ENCODE results near the gene FZD7. TPM values are rescaled to one million over a fixed set of nuclear protein-coding genes. Genes with fewer than 3 reads are reported as not detected.

The FZD7 gene
- total RNA-seq, 1 experiment from 2014 or later = 14.6 TPM

DNA sequence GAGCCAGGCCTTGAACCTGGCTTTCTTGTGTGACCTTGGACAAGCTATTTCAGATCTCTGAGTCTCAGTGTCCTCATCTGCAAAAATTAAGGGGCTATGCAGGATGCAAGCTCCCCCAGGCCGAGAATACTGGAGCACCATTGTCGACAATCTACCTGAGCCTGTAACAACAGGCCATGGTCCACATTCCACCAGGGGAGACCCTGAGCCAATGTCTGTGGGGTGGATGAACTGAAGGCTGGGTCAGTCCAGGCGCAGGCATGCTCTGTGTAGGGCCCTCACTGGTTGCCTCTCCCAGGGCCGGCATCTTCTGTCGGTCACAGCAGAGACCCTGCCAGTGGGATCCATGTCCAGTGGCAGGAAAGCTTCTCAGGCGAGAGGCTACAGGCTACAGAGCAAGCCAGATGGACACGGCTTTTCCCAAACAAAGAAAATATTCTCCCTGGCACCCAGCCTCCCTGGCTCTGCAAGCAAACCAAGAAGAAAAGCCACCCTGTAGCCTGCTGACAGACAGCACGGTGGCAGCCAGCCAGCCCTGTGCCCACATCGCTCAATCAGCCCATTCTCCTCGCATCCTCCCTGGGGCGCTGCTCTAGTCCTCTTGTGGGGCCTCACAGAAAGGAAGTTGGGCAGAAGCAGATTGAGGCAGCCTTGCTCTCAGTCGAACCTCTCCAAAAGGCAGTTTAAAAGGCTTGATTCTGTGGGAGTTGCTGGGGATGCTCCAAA lies 48.7 kb upstream of the FZD7 start (continued):
- TF ChIP-seq, protein P1, sequence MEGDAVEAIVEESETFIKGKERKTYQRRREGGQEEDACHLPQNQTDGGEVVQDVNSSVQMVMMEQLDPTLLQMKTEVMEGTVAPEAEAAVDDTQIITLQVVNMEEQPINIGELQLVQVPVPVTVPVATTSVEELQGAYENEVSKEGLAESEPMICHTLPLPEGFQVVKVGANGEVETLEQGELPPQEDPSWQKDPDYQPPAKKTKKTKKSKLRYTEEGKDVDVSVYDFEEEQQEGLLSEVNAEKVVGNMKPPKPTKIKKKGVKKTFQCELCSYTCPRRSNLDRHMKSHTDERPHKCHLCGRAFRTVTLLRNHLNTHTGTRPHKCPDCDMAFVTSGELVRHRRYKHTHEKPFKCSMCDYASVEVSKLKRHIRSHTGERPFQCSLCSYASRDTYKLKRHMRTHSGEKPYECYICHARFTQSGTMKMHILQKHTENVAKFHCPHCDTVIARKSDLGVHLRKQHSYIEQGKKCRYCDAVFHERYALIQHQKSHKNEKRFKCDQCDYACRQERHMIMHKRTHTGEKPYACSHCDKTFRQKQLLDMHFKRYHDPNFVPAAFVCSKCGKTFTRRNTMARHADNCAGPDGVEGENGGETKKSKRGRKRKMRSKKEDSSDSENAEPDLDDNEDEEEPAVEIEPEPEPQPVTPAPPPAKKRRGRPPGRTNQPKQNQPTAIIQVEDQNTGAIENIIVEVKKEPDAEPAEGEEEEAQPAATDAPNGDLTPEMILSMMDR (IDR thresholded peaks at IDR 0.05 in 2 of 3, conservative IDR thresholded peaks at IDR 0.05 in 1 of 3; ENCODE audit: borderline replicate concordance in 1 of 3, insufficient read depth in 1 of 3, low read depth in 2 of 3, low read length in 2 of 3) = no peak
- TF ChIP-seq POLR2AphosphoS5 (IDR thresholded peaks at IDR 0.05; ENCODE audit: low read depth, low read length) (no peak), CBX3 (IDR thresholded peaks at IDR 0.05; ENCODE audit: low read depth) (no peak), MAX (IDR thresholded peaks at IDR 0.05) (no peak), EZH2 (IDR thresholded peaks at IDR 0.05) (no peak)

- Histone ChIP-seq H3K36me3 (ENCODE audit: control insufficient read depth in 1 of 2, insufficient read depth in 2 of 2, low read length in 2 of 2) (no peaks in the 10 kb centered on the region), H3K27ac (ENCODE audit: low read depth, low read length) (no peak overlapping the region), H3K9me2 (ENCODE audit: insufficient read depth) (no peaks in the 10 kb centered on the region), H2AFZ (ENCODE audit: low read depth, low read length, poor library complexity, severe bottlenecking) (peak overlapping the region; percentile 15), H3K4me2 (ENCODE audit: low read length) (no peak overlapping the region), H3K4me3 (replicated peaks in 1 of 2; ENCODE audit: low read depth in 1 of 2, low read length in 2 of 2) (no peak overlapping the region), H3K9me3 (ENCODE audit: control insufficient read depth in 1 of 2, insufficient read depth in 1 of 2, low read depth in 1 of 2, low read length in 2 of 2) (no peaks in the 10 kb centered on the region), H3K27me3 (ENCODE audit: insufficient read depth, low read length) (no peaks in the 10 kb centered on the region), H3K79me2 (ENCODE audit: insufficient read depth, low read length) (no peaks in the 10 kb centered on the region), H4K20me1 (ENCODE audit: insufficient read depth) (no peaks in the 10 kb centered on the region), H3K4me1 (ENCODE audit: control insufficient read depth in 1 of 2, insufficient read depth in 2 of 2, low read length in 2 of 2) (peaks cover 0 to 8% of the 10 kb centered on the region in 2 experiments; a peak in 2 of 4 replicates), H3K9ac (ENCODE audit: low read length) (no peak overlapping the region)
- DNase-seq (ENCODE audit: low read depth, low spot score) (no peak), ATAC-seq (0 out of 2 replicates have a peak, but pooled peaks have one; percentile 36)
- intact Hi-C loops (cut with micrococcal nuclease) = no loop called here
- ChIA-PET POLR2A (no interaction called here), CTCF (no interaction called here), RAD21 (ENCODE audit: low non-redundant PET in 1 of 2, low total read pairs in 2 of 2, uncharacterized antibody in 2 of 2, unreplicated experiment in 2 of 2) (no interaction called here)
- TF ChIP-seq TCF7L2 (IDR thresholded peaks at IDR 0.05; ENCODE audit: borderline replicate concordance, extremely low read depth, insufficient read depth, insufficient read length) = no peak
- TF ChIP-seq, protein P1 (IDR thresholded peaks at IDR 0.05 in 2 of 3, conservative IDR thresholded peaks at IDR 0.05 in 1 of 3; ENCODE audit: borderline replicate concordance in 1 of 3, insufficient read depth in 1 of 3, low read depth in 2 of 3, low read length in 2 of 3) = no peak
- no peak for TF ChIP-seq RAD21 (IDR thresholded peaks at IDR 0.05; ENCODE audit: low read depth)
- TF ChIP-seq EZH2 (IDR thresholded peaks at IDR 0.05) = no peak
- TF ChIP-seq, protein P2, sequence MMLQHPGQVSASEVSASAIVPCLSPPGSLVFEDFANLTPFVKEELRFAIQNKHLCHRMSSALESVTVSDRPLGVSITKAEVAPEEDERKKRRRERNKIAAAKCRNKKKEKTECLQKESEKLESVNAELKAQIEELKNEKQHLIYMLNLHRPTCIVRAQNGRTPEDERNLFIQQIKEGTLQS (IDR thresholded peaks at IDR 0.05) = no peak
- TF ChIP-seq CBX3 (IDR thresholded peaks at IDR 0.05; ENCODE audit: low read depth) = no peak
- no peak for TF ChIP-seq EGR1 (IDR thresholded peaks at IDR 0.05; ENCODE audit: low read depth)
- no peak for TF ChIP-seq MAX (IDR thresholded peaks at IDR 0.05)
- 0 out of 2 replicates have a peak, but pooled peaks have one; percentile 10 for TF ChIP-seq SP1 (IDR thresholded peaks at IDR 0.05; ENCODE audit: low read depth)
- BruUV-seq (replicated peaks) = no TSS peak
Measured at GRCh38 chr2:201985728-201986462, 47.8 kb upstream of the FZD7 start.

All from HCT116 (cell line).